Smooth muscle cell (in vitro differentiated cells): ENCODE measurements around the gene C17orf100. TPM values are rescaled to one million over a fixed set of nuclear protein-coding genes. Genes with fewer than 3 reads are reported as not detected.

ENCODE experiments used
- DNase-seq: peaks from one replicate; lab custom pipeline; 2025; ENCODE audit not compliant: unreplicated experiment; lab: John Stamatoyannopoulos, UW
- H2AFZ ChIP-seq: fragments of 200-600 bp; sonication (generic); 2 replicates; pipeline ENCODE4 v1.6.0; 2016; ENCODE audit warnings: antibody characterized with exemption, low read depth, mild to moderate bottlenecking
- H3F3A ChIP-seq: fragments of 200-600 bp; sonication (generic); 2 replicates; pipeline ENCODE4 v1.6.0; 2017; ENCODE audit warnings: antibody characterized with exemption, low read depth
- H3K27ac ChIP-seq: fragments of 200-600 bp; sonication (generic); 2 replicates; pipeline ENCODE4 v1.5.1; 2016; ENCODE audit warnings: low read depth, mild to moderate bottlenecking
- H3K27me3 ChIP-seq: fragments of 200-600 bp; sonication (generic); 2 replicates; pipeline ENCODE4 v1.6.1; 2016; ENCODE audit warnings: low read depth, mild to moderate bottlenecking
- H3K36me3 ChIP-seq: fragments of 200-600 bp; sonication (generic); 2 replicates; pipeline ENCODE4 v1.5.1; 2016; ENCODE audit warnings: low read depth
- H3K4me1 ChIP-seq: fragments of 200-600 bp; sonication (generic); 2 replicates; pipeline ENCODE4 v1.5.1; 2016; ENCODE audit warnings: low read depth
- H3K4me2 ChIP-seq: fragments of 200-600 bp; sonication (generic); 2 replicates; pipeline ENCODE4 v1.6.0; 2016; ENCODE audit warnings: mild to moderate bottlenecking
- H3K4me3 ChIP-seq: fragments of 200-600 bp; sonication (generic); 2 replicates; pipeline ENCODE4 v1.5.1; 2016; ENCODE audit warnings: mild to moderate bottlenecking
- H3K79me2 ChIP-seq: fragments of 200-600 bp; sonication (generic); 2 replicates; pipeline ENCODE4 v1.6.0; 2016; ENCODE audit warnings: low read depth, mild to moderate bottlenecking
- H3K9ac ChIP-seq: fragments of 200-600 bp; sonication (generic); 2 replicates; pipeline ENCODE4 v1.6.0; 2016; ENCODE audit warnings: low read depth
- H3K9me3 ChIP-seq: fragments of 200-600 bp; sonication (generic); replicated peaks from 2 replicates; pipeline ENCODE4 v1.5.1; 2016; ENCODE audit warnings: low read depth
- H4K20me1 ChIP-seq: fragments of 200-600 bp; sonication (generic); 2 replicates; pipeline ENCODE4 v1.6.0; 2016; ENCODE audit warnings: low read depth
- CTCF ChIP-seq: fragments of 200-600 bp; sonication (generic); IDR thresholded peaks from 2 replicates; pipeline ENCODE4 v1.5.1; 2017; ENCODE audit warnings: borderline replicate concordance, mild to moderate bottlenecking, antibody characterized with exemption; ENCODE audit not compliant: insufficient read depth, poor library complexity, severe bottlenecking
- WGBS: methylation state at CpG from one replicate; pipeline ENCODE4 v1.1.7; 2016; ENCODE audit warnings: low lambda C conversion rate; 5-methylcytosine and 5-hydroxymethylcytosine counted together
- polyA plus RNA-seq: library from polyadenylated mRNA; unstranded; fragments of >200 nt; fragmentation: Nextera tagmentation; extraction: Ambion mirVana; gene quantifications from 2 replicates; pipeline ENCODE4 v1.2.1, GENCODE V29; 2016
- total RNA-seq: library from RNA; depleted of rRNA; stranded (reverse); fragments of >200 nt; gene quantifications from 2 replicates; pipeline ENCODE4 v1.2.3, GENCODE V29; 2014

C17orf100 gene
- total and polyA plus RNA-seq, 2 experiments from 2014 or later = 5.5 to 5.8 TPM

DNA sequence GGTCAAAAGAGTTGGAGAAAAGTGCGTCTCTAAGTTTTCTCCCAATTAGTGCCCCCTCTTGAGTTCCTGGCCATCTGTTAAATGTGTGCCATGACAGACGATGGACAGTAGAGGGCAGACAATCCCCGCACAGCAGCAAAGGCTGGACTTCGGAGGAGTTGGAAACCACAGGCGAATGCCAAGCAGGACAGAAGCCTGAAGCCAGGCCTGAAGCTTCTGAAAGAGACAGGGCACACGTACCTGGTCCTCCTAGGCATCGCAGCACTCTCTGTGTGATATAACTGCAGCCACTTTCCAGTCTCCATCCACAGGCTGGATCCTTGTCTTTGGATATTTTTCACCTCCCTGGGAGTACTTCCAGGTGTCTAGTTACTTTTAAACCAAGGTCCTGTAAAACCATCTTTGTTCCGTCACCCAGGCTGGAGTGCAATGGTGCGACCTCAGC, 14.5 kb downstream of the C17orf100 start:
- Histone ChIP-seq H3K4me1 (no peaks in the 10 kb centered on the region), H3K9me3 (no peaks in the 10 kb centered on the region), H3K36me3 (no peaks in the 10 kb centered on the region), H3K9ac (no peak overlapping the region), H2AFZ (no peak overlapping the region), H3K4me3 (no peak overlapping the region), H3F3A (no peaks in the 10 kb centered on the region), H3K27ac (no peak overlapping the region), H3K79me2 (no peaks in the 10 kb centered on the region), H3K4me2 (no peak overlapping the region), H3K27me3 (peaks cover 22% of the 10 kb centered on the region), H4K20me1 (no peaks in the 10 kb centered on the region)
- TF ChIP-seq CTCF = peak; percentile 91
- WGBS = 21% methylated on average over 9 of the region's 9 CpGs
- peak; percentile 14 for DNase-seq

DNA sequence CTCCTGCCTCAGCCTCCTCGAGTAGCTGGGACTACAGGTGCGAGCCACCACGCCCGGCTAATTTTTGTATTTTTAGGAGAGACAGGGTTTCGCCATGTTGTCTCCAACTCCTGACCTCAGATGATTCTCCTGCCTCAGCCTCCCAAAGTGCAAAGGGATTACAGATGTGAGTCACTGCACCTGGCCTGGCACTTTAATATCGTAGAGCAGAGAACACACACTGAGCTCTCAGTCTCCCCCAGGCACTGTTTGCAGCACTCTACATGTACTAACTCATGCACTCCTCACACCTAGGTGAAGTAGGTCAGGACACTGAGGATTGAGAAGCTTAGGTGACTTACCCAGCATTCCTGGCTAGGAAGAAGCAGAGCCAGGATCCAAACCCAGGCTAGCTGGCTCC, 15.0 kb downstream of the C17orf100 start:
- no peaks in the 10 kb centered on the region for H3F3A ChIP-seq
- no peak overlapping the region for H3K4me2 ChIP-seq
- no peaks in the 10 kb centered on the region for H3K4me1 ChIP-seq
- H4K20me1 ChIP-seq = no peaks in the 10 kb centered on the region
- no peaks in the 10 kb centered on the region for H3K9me3 ChIP-seq
- no peak for DNase-seq
- peaks cover 17% of the 10 kb centered on the region for H3K27me3 ChIP-seq
- H3K9ac ChIP-seq = no peak overlapping the region
- H3K36me3 ChIP-seq = no peaks in the 10 kb centered on the region
- no peak overlapping the region for H3K27ac ChIP-seq
- 90% methylated on average over 6 of the region's 6 CpGs for WGBS
- no peak for TF ChIP-seq CTCF
- no peaks in the 10 kb centered on the region for H3K79me2 ChIP-seq
- H3K4me3 ChIP-seq = no peak overlapping the region
- H2AFZ ChIP-seq = no peak overlapping the region

- Histone ChIP-seq H4K20me1 (no peaks in the 10 kb centered on the region), H3K79me2 (no peaks in the 10 kb centered on the region), H2AFZ (no peak overlapping the region), H3K9ac (no peak overlapping the region), H3F3A (no peaks in the 10 kb centered on the region), H3K9me3 (no peaks in the 10 kb centered on the region), H3K27me3 (peaks cover 15% of the 10 kb centered on the region), H3K27ac (no peak overlapping the region), H3K4me3 (no peak overlapping the region), H3K36me3 (no peaks in the 10 kb centered on the region), H3K4me2 (no peak overlapping the region), H3K4me1 (no peaks in the 10 kb centered on the region)
- DNase-seq = no peak
- no peak for TF ChIP-seq CTCF
- WGBS = 87% methylated on average over 6 of the region's 6 CpGs
Measured at GRCh38 chr17:6667516-6667915, 16.0 kb downstream of the C17orf100 start.

DNA sequence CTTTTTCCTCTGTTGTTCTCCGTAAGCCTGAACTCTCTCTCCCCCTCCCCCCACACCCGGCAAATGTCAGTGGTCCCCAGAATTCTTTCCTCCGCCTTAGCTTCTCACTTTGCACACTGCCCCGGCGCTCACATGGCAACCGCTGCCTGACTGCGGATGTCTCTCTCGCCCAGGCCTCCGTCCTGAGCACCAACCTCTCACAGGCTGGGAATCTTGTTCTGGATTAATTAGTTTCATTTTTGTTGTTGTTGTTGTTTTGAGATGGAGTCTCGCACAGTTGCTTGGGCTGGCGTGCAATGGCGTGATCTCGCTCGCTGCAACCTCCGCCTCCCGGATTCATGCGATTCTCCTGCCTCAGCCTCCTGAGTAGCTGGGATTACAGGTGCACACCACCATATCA, 16.7 kb downstream of the C17orf100 start:
- Histone ChIP-seq H4K20me1 (no peaks in the 10 kb centered on the region), H3K27ac (no peak overlapping the region), H3K4me1 (no peaks in the 10 kb centered on the region), H3K9me3 (no peaks in the 10 kb centered on the region), H3K27me3 (peaks cover 11% of the 10 kb centered on the region), H3K4me3 (no peak overlapping the region), H2AFZ (no peak overlapping the region), H3F3A (no peaks in the 10 kb centered on the region), H3K9ac (no peak overlapping the region), H3K36me3 (no peaks in the 10 kb centered on the region), H3K79me2 (no peaks in the 10 kb centered on the region), H3K4me2 (no peak overlapping the region)
- 94% methylated on average over 17 of the region's 17 CpGs for WGBS
- DNase-seq = no peak
- no peak for TF ChIP-seq CTCF
